ENCODE results near the gene HSD17B12.

GRCh38 chr11:43699870-43700269 lies 19.3 kb downstream of the HSD17B12 start:
- TF ChIP-seq TSHZ2 (CRISPR knock-in tag; IDR thresholded peaks at IDR 0.05) (no peak), CSRNP3 (CRISPR knock-in tag; IDR thresholded peaks at IDR 0.05) (no peak), SNAI2 (CRISPR knock-in tag; IDR thresholded peaks at IDR 0.05) (no peak), ZFP3 (CRISPR knock-in tag; IDR thresholded peaks at IDR 0.05) (no peak), PATZ1 (CRISPR knock-in tag; IDR thresholded peaks at IDR 0.05; ENCODE audit: borderline replicate concordance) (no peak), ZFP30 (CRISPR knock-in tag; IDR thresholded peaks at IDR 0.05) (no peak), ZC3H10 (CRISPR knock-in tag; IDR thresholded peaks at IDR 0.05) (no peak), ARNTL (CRISPR knock-in tag; IDR thresholded peaks at IDR 0.05; ENCODE audit: borderline replicate concordance, low read depth) (no peak), CREB5 (CRISPR knock-in tag; IDR thresholded peaks at IDR 0.05; ENCODE audit: low read depth) (no peak), TOX (CRISPR knock-in tag; IDR thresholded peaks at IDR 0.05; ENCODE audit: borderline replicate concordance) (no peak), ESRRG (CRISPR knock-in tag; IDR thresholded peaks at IDR 0.05) (no peak), ZNF565 (CRISPR knock-in tag; conservative IDR thresholded peaks at IDR 0.05; ENCODE audit: low read depth) (no peak), RARB (CRISPR knock-in tag; IDR thresholded peaks at IDR 0.05) (no peak), BACH2 (CRISPR knock-in tag; IDR thresholded peaks at IDR 0.05; ENCODE audit: borderline replicate concordance) (no peak)
